ENCODE data around the gene RYK. TPM values are rescaled to one million over a fixed set of nuclear protein-coding genes. Genes with fewer than 3 reads are reported as not detected.

Gene RYK
- total and polyA plus RNA-seq, 2 donors (not counting 3 experiments of a cell fraction or from before 2014, with no cell fraction given) = 23.8 to 48.3 TPM

DNA sequence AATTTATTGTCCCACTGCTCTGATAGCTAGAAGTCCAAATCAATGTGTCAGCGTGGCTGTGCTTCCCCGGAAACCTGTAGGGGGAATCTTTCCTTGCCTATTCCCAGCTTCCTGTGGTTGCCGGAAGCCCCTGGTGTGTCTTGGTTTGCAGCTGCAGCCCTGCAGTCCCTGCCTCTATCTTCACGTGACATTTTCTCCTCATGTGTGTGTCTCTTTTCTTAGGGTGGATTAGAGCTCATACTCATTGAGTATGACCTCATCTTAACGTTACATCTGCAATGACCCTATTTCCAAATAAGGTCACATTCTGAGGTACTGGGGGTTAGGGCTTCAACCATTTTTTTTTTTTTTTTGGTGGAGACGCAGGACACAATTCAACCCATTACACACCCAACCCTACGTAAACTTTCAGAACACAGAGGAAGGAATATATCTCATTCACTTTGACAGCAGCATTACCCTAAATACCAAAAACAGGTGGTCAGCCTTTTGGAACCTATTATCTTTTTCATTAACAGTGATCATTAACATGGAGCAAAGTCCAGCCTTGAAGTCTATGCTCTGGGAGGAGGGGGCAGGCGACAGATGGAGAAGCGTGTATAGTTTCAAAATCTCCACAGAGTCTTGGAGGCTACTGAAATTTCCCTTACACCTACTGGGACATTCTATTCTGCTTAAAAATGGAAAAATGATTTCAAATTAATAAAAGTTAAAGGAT, 88.6 kb downstream of the RYK start:
- no peak overlapping the region for H2AFZ ChIP-seq (ENCODE audit: low read depth, low read length)
- no TSS peak for BruUV-seq (replicated peaks)
- CTCF ChIA-PET = no interaction called here
- dilution Hi-C loops (cut with MboI; ENCODE audit: extremely low pct_ligation_motif_present, low sequenced_read_pairs) = no loop called here
- no peak overlapping the region for H3K4me2 ChIP-seq (ENCODE audit: insufficient read depth, low read length)
- TF ChIP-seq EZH2 (IDR thresholded peaks at IDR 0.05; ENCODE audit: borderline replicate concordance, low read depth, low read length, severe bottlenecking) (no peak), JUN (IDR thresholded peaks at IDR 0.05; ENCODE audit: borderline replicate concordance, insufficient read depth, insufficient read length, low read depth) (no peak), POLR2A (IDR thresholded peaks at IDR 0.05; ENCODE audit: low read depth, low read length) (no peak), FOS (IDR thresholded peaks at IDR 0.05; ENCODE audit: borderline replicate concordance, insufficient read depth, low read length) (no peak), POLR2AphosphoS5 (IDR thresholded peaks at IDR 0.05; ENCODE audit: insufficient read depth, low read depth, low read length) (no peak), GATA2 (IDR thresholded peaks at IDR 0.05; ENCODE audit: insufficient read depth, insufficient read length, low read depth, low read length) (no peak), MYC (IDR thresholded peaks at IDR 0.05; ENCODE audit: low read depth, low read length) (no peak)
- TF ChIP-seq, protein P1, sequence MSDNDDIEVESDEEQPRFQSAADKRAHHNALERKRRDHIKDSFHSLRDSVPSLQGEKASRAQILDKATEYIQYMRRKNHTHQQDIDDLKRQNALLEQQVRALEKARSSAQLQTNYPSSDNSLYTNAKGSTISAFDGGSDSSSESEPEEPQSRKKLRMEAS (IDR thresholded peaks at IDR 0.05; ENCODE audit: insufficient read depth, insufficient read length) = no peak
- TF ChIP-seq, protein P2, sequence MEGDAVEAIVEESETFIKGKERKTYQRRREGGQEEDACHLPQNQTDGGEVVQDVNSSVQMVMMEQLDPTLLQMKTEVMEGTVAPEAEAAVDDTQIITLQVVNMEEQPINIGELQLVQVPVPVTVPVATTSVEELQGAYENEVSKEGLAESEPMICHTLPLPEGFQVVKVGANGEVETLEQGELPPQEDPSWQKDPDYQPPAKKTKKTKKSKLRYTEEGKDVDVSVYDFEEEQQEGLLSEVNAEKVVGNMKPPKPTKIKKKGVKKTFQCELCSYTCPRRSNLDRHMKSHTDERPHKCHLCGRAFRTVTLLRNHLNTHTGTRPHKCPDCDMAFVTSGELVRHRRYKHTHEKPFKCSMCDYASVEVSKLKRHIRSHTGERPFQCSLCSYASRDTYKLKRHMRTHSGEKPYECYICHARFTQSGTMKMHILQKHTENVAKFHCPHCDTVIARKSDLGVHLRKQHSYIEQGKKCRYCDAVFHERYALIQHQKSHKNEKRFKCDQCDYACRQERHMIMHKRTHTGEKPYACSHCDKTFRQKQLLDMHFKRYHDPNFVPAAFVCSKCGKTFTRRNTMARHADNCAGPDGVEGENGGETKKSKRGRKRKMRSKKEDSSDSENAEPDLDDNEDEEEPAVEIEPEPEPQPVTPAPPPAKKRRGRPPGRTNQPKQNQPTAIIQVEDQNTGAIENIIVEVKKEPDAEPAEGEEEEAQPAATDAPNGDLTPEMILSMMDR (IDR thresholded peaks at IDR 0.05; ENCODE audit: extremely low read depth in 1 of 2, insufficient read depth in 1 of 2, low read depth in 1 of 2, low read length in 2 of 2) = no peak
- POLR2A ChIA-PET = no interaction called here
- peaks cover 2 to 12% of the 10 kb centered on the region in 2 experiments for H3K36me3 ChIP-seq (ENCODE audit: control insufficient read depth in 2 of 2, extremely low read depth in 1 of 2, insufficient read depth in 2 of 2, low read length in 2 of 2)
- H3K4me1 ChIP-seq (ENCODE audit: control insufficient read depth, extremely low read depth, insufficient read depth, low read length) = peaks cover 5% of the 10 kb centered on the region
- no peak for FAIRE-seq
- intact Hi-C loops (cut with micrococcal nuclease) = no loop called here
- H3K27ac ChIP-seq (ENCODE audit: insufficient read depth, low read depth, low read length) = no peak overlapping the region
- no peaks in the 10 kb centered on the region for H3K27me3 ChIP-seq (ENCODE audit: control insufficient read depth in 2 of 2, insufficient read depth in 2 of 2, low read length in 2 of 2)
- H3K9me1 ChIP-seq (replicated peaks; ENCODE audit: control insufficient read depth, extremely low read depth, insufficient read depth, low read length) = no peaks in the 10 kb centered on the region
- no peak overlapping the region for H3K9ac ChIP-seq (replicated peaks; ENCODE audit: extremely low read depth, insufficient read depth, low read length)
- no peak for DNase-seq (ENCODE audit: low read depth, low spot score)
- H3K4me3 ChIP-seq (replicated peaks in 1 of 3; ENCODE audit: insufficient read depth in 1 of 3, low read depth in 1 of 3, low read length in 3 of 3) = no peak overlapping the region
- H3K9me3 ChIP-seq (replicated peaks; ENCODE audit: control insufficient read depth, insufficient read depth, low read length) = no peaks in the 10 kb centered on the region
- no peaks in the 10 kb centered on the region for H4K20me1 ChIP-seq (replicated peaks; ENCODE audit: control insufficient read depth, extremely low read depth, insufficient read depth, low read length)
- H3K79me2 ChIP-seq (ENCODE audit: control insufficient read depth, insufficient read depth, low read length) = no peaks in the 10 kb centered on the region

Measured in endothelial cell of umbilical vein (primary cell).